Vagina (tissue), 2 donors: ENCODE results near the gene CRTC2.

ENCODE experiments used
- CTCF ChIP-seq, 3 experiments: fragments of 450-650 bp in 2 of 3; fragments of 200-600 bp in 1 of 3; sonication (generic) in 1 of 3; IDR thresholded peaks; one replicate each; pipeline ENCODE4 v1.5.1; 2017 to 2019; ENCODE audit warnings: antibody characterized with exemption in 3 of 3, mild to moderate bottlenecking in 2 of 3, moderate library complexity in 2 of 3
- POLR2A ChIP-seq, 2 donors: fragments of 450-650 bp; IDR thresholded peaks; one replicate each; pipeline ENCODE4 v1.6.1; 2017; ENCODE audit warnings: antibody characterized with exemption in 2 of 2, mild to moderate bottlenecking in 2 of 2, moderate library complexity in 2 of 2
- POLR2AphosphoS5 ChIP-seq, 2 donors: sonication (generic); formaldehyde crosslinking; IDR thresholded peaks; one replicate each; pipeline ENCODE4 v1.9.0; 2017; ENCODE audit warnings: antibody characterized with exemption in 2 of 2, mild to moderate bottlenecking in 2 of 2, low read depth in 1 of 2; ENCODE audit not compliant: insufficient read depth in 1 of 2

- no peak for TF ChIP-seq POLR2AphosphoS5 (IDR thresholded peaks at IDR 0.05; ENCODE audit: insufficient read depth in 1 of 2, low read depth in 1 of 2)
- no peak for TF ChIP-seq CTCF (IDR thresholded peaks at IDR 0.05)
- no peak for TF ChIP-seq POLR2A (IDR thresholded peaks at IDR 0.05)
Observed at GRCh38 chr1:153919876-153920852, 38.2 kb downstream of the CRTC2 start.
